Ovary (tissue), 9 donors: ENCODE measurements around the gene TBXAS1. TPM values are rescaled to one million over a fixed set of nuclear protein-coding genes. Genes with fewer than 3 reads are reported as not detected.

Experiments used
- DNase-seq, 5 donors: peaks; one replicate each; pipeline ENCODE4 v3.0.0-alpha.2; 2019 to 2020
- H3K27ac ChIP-seq, 2 donors: fragments of 200-600 bp; one replicate each; pipeline versions ENCODE4 v1.5.1 to v1.8.0; 2019 to 2022
- H3K27me3 ChIP-seq: fragments of 200-600 bp; one replicate; pipeline ENCODE4 v1.8.0; 2022
- H3K36me3 ChIP-seq: fragments of 200-600 bp; sonication (generic); one replicate; pipeline ENCODE4 v1.5.1; 2019
- H3K4me1 ChIP-seq: one replicate; pipeline ENCODE4 v1.8.1; 2013; ENCODE audit warnings: mild to moderate bottlenecking, moderate library complexity; ENCODE audit not compliant: insufficient read depth
- H3K4me3 ChIP-seq: fragments of 200-600 bp; sonication (generic); one replicate; pipeline ENCODE4 v1.5.1; 2017
- H3K9me3 ChIP-seq, 2 donors: fragments of 200-600 bp in 1 of 2; sonication (generic) in 1 of 2; one replicate each; pipeline versions ENCODE4 v1.5.1 to v1.8.1; 2013 to 2019; ENCODE audit warnings: mild to moderate bottlenecking in 1 of 2, moderate library complexity in 1 of 2
- CTCF ChIP-seq, 3 donors: fragments of 450-650 bp in 2 of 3; fragments of 200-600 bp in 1 of 3; IDR thresholded peaks; one replicate each; pipeline versions ENCODE4 v1.5.1 to v1.8.0; 2016 to 2022; ENCODE audit warnings: antibody characterized with exemption in 3 of 3, mild to moderate bottlenecking in 1 of 3
- EP300 ChIP-seq: sonication (generic); formaldehyde crosslinking; IDR thresholded peaks from one replicate; pipeline ENCODE4 v1.6.1; 2017; ENCODE audit warnings: antibody characterized with exemption
- POLR2A ChIP-seq: fragments of 450-650 bp; IDR thresholded peaks from one replicate; pipeline ENCODE4 v1.6.1; 2017; ENCODE audit warnings: antibody characterized with exemption, mild to moderate bottlenecking, moderate library complexity
- WGBS, 3 donors: extraction: QIAGEN DNeasy Blood & Tissue Kit in 1 of 3; methylation state at CpG; one replicate each; pipeline versions ENCODE4 v1.1.5 to v1.1.7; 2013 to 2017; 5-methylcytosine and 5-hydroxymethylcytosine counted together
- intact Hi-C, 4 donors: fragments of 100-400 bp; cut with DNase I; formaldehyde crosslinking; loops; one replicate each; pipeline versions ENCODE4 v1.11.0 to v1.15.1; 2022 to 2023
- polyA plus RNA-seq, 2 donors: library from polyadenylated mRNA; stranded (reverse); fragments of 200-250 nt in 1 of 2; fragments of 350-450 nt in 1 of 2; fragmentation: Illumina TruSeq in 1 of 2; extraction: RNeasy Lipid Tissue Mini Kit (QIAGEN cat#74804) in 1 of 2; gene quantifications; one replicate each; pipeline ENCODE4 v1.2.3, GENCODE V29; 2013 to 2014
- total RNA-seq, 7 donors: library from RNA; depleted of rRNA in 2 of 7; stranded (reverse); fragments of >200 nt in 2 of 7; fragmentation: NEBNext Ultra II Directional in 3 of 7; extraction: Animal tissue kit (Norgen Biotek cat#: 25700) in 3 of 7; gene quantifications; one replicate each; pipeline versions ENCODE4 v1.1.0 to v1.2.4, GENCODE V29; 2016 to 2023
- donor health status: DM: no; HTN: no; CAD: no; lungs with moderate emphysema.
- donor health status: DM: no; HTN: no; CAD: no.
- donor health status: Bipolar disorder and iron deficiency.
- donor health status: DM: yes; HTN: yes; CAD: no.
- donor health status: DM: no; HTN: no; CAD: no.
- donor health status: DM: yes; HTN: yes; CAD: no.

The TBXAS1 gene
- total and polyA plus RNA-seq, 9 donors = 3.1 to 16.8 (median 9.0) TPM

DNA sequence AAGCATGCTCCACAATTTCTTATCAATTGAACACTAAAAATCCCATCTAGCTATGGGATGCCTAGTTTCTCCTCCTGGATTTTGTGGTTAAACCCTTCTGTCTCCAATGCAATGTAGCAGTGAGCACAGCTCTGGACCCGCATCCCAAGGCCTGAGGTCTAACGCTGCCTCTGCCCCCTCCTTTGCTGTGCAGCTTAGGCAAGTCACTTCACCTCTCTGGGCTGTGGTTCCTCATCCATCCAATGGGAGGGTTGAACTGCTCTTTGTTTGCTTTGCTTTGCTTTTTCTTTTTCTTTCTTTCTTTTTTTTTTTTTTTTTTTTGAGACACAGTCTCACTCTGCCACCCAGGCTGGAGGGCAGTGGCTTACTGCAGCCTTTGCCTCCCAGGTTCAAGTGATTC, 164.5 kb downstream of the TBXAS1 start:
- Histone ChIP-seq H3K36me3 (no peaks in the 10 kb centered on the region), H3K4me3 (no peak overlapping the region), H3K4me1 (peaks cover 6% of the 10 kb centered on the region), H3K9me3 (no peaks in the 10 kb centered on the region), H3K27me3 (no peaks in the 10 kb centered on the region), H3K27ac (no peak overlapping the region)
- no peak for TF ChIP-seq POLR2A
- TF ChIP-seq CTCF (IDR thresholded peaks at IDR 0.05) = no peak
- TF ChIP-seq EP300 = no peak
- intact Hi-C loops = no loop called here
- no peak for DNase-seq
- WGBS, 3 donors = 94 to 100% (median 99%) methylated on average over 2 of the region's 2 CpGs

- Histone ChIP-seq H3K27me3 (no peaks in the 10 kb centered on the region), H3K4me1 (peaks cover 6% of the 10 kb centered on the region), H3K4me3 (no peak overlapping the region), H3K27ac (no peak overlapping the region), H3K9me3 (no peaks in the 10 kb centered on the region), H3K36me3 (no peaks in the 10 kb centered on the region)
- 84 to 92% (median 87%) methylated on average over 1 of the region's 1 CpG for WGBS, 3 donors
- DNase-seq = no peak
- TF ChIP-seq CTCF (IDR thresholded peaks at IDR 0.05) (no peak), POLR2A (no peak), EP300 (no peak)
- intact Hi-C loops = no loop called here
These were observed 165.3 kb downstream of the TBXAS1 start for GRCh38 chr7:139994356-139994755.

- WGBS, 3 donors = 45 to 59% (median 52%) methylated on average over 19 of the region's 19 CpGs
- H3K4me1 ChIP-seq = peaks cover 6% of the 10 kb centered on the region
- no peaks in the 10 kb centered on the region for H3K27me3 ChIP-seq
- H3K9me3 ChIP-seq = no peaks in the 10 kb centered on the region
- intact Hi-C loops = no loop called here
- TF ChIP-seq POLR2A = no peak
- TF ChIP-seq CTCF (IDR thresholded peaks at IDR 0.05) = no peak
- TF ChIP-seq EP300 = no peak
- no peak overlapping the region for H3K27ac ChIP-seq
- no peak overlapping the region for H3K4me3 ChIP-seq
- DNase-seq = no peak
- H3K36me3 ChIP-seq = no peaks in the 10 kb centered on the region
These were observed 166.2 kb downstream of the TBXAS1 start for GRCh38 chr7:139995017-139995915.

- Histone ChIP-seq H3K4me1 (peaks cover 6% of the 10 kb centered on the region), H3K27ac (no peak overlapping the region), H3K4me3 (no peak overlapping the region), H3K9me3 (no peaks in the 10 kb centered on the region), H3K27me3 (no peaks in the 10 kb centered on the region), H3K36me3 (no peaks in the 10 kb centered on the region)
- intact Hi-C loops = no loop called here
- TF ChIP-seq EP300 (no peak), POLR2A (no peak), CTCF (IDR thresholded peaks at IDR 0.05) (no peak)
- WGBS, 3 donors = 94 to 98% (median 96%) methylated on average over 4 of the region's 4 CpGs
- DNase-seq = no peak
These were observed 169.5 kb downstream of the TBXAS1 start for GRCh38 chr7:139998572-139998971.
